Testis (tissue), 2 donors: ENCODE results near the gene ARHGEF35.
"Not testable (repeated sequence)": the region's sequence is repeated elsewhere in the genome, so short reads cannot be mapped to it uniquely, and the experiment has no call there.

ENCODE experiments used
- CTCF ChIP-seq, 3 experiments: fragments of 450-650 bp in 2 of 3; fragments of 200-600 bp in 1 of 3; sonication (generic) in 1 of 3; IDR thresholded peaks; one replicate each; pipeline ENCODE4 v1.5.1; 2016 to 2019; ENCODE audit warnings: antibody characterized with exemption in 3 of 3, mild to moderate bottlenecking in 2 of 3, moderate library complexity in 1 of 3
- POLR2A ChIP-seq: fragments of 450-650 bp; IDR thresholded peaks from one replicate; pipeline ENCODE4 v1.6.1; 2017; ENCODE audit warnings: antibody characterized with exemption, mild to moderate bottlenecking, moderate library complexity

GRCh38 chr7:144198934-144199333 lies 3.3 kb upstream of the ARHGEF35 start:
- TF ChIP-seq POLR2A; CTCF (IDR thresholded peaks at IDR 0.05): not testable (repeated sequence)
